ENCODE measurements around the gene HS6ST3.
"Not testable (repeated sequence)": the region's sequence is repeated elsewhere in the genome, so short reads cannot be mapped to it uniquely, and the experiment has no call there.

Gene HS6ST3

GRCh38 chr13:96749825-96750224, 659.9 kb downstream of the HS6ST3 start:
- DNase-seq: no peak

- no peak for DNase-seq
Observed at GRCh38 chr13:96751089-96751488, 661.2 kb downstream of the HS6ST3 start.

- no peak for DNase-seq
Observed at GRCh38 chr13:96762876-96763275, 673.0 kb downstream of the HS6ST3 start.

GRCh38 chr13:96766306-96766705, 676.4 kb downstream of the HS6ST3 start:
- DNase-seq: no peak

GRCh38 chr13:96768524-96768923, 678.6 kb downstream of the HS6ST3 start:
- no peak for DNase-seq

- DNase-seq: no peak
Observed at GRCh38 chr13:96769874-96770273, 680.0 kb downstream of the HS6ST3 start.

- DNase-seq: no peak
Observed at GRCh38 chr13:96771486-96772367, 681.8 kb downstream of the HS6ST3 start.

GRCh38 chr13:96772426-96772825, 682.5 kb downstream of the HS6ST3 start:
- DNase-seq: no peak

DNA sequence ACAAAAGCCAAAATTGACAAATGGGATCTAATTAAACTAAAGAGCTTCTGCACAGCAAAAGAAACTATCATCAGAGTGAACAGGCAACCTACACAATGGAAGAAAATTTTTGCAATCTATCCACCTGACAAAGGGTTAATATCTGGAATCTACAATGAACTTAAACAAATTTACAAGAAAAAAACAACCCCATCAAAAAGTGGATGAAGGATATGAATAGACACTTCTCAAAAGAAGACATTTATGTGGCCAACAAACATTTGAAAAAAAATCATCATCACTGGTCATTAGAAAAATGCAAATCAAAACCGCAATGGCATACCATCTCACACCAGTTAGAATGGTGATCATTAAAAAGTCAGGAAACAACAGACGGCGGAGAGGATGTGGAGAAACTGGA, 688.4 kb downstream of the HS6ST3 start:
- DNase-seq: not testable (repeated sequence)

DNA sequence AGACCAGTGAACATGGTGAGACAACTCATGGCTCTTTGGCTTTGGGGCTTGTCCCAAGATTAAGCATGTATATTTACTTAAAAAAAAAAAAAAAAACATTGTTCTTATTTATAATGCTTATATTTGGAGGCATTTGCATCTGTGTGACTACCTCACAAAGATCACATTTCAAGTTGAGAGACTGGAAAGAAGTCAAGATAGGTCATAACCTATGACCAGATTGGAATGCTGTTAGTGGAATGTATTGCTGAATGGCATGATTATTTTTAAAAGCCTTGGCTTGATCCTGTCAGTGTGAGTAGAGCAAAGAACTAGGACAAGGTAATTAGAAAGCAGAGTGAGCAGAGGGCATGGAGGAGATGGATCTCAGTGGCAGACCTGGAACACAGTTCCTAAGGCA, 689.8 kb downstream of the HS6ST3 start:
- no peak for DNase-seq

GRCh38 chr13:96780105-96780504, 690.2 kb downstream of the HS6ST3 start:
- no peak for DNase-seq

GRCh38 chr13:96781141-96781540, 691.2 kb downstream of the HS6ST3 start:
- DNase-seq: no peak

DNA sequence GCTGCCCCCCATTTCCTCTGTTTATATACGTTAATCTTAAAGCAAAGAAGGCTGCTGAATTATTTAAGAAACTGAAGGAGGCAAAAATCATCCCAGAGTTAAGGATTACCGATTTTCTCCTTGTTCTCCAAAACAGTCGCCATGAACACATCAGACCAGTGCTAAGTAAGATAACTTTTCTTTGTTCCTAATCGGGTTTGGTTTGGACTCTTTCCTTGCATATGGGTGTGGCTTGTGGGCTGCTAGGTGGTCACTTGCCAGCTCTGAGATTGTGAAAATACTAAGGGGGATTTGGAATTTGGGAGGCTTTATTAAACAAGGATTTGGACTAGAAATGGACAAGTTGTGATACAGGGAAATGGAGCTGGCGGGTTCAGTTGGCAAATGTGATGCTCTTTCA, 692.3 kb downstream of the HS6ST3 start:
- DNase-seq: no peak

DNA sequence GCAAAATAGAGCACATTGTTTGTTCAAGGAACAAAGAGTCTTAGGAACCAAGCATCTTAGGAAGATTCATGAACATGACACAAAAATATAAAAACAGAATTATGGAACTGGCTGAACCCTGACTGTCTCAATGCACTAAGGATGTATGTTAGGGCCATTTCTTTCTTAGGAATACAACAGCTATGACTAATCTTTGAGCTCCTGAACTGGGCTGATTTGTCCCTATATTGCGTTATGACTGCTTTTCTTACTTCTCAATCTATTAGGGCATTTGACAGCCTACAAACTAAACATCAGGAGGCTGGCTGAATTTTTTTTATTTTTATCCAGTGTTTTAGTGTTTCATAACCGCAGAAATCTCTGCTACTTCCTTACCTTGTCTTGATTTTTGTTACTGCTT, 693.1 kb downstream of the HS6ST3 start:
- no peak for DNase-seq

DNA sequence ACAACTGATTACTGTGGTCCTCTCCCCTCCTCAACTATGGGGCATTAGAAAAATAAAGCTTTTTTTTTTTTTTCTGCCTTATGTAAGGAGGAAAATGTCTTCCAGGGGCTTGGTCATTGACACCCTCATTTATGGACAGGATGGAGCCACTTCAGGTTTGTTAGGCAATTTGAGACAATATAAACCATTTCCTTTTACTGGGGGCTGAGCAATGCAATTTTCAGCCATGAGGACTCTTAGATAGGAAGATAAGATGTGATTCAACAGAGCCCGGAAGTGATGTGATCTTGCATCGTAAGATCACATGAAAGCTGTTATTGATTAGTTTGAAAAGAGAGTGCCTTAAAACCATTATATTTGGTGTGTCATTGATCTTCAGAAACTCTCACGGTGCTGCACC, 693.6 kb downstream of the HS6ST3 start:
- DNase-seq: no peak

GRCh38 chr13:96785986-96786385, 696.1 kb downstream of the HS6ST3 start:
- DNase-seq: no peak

DNA sequence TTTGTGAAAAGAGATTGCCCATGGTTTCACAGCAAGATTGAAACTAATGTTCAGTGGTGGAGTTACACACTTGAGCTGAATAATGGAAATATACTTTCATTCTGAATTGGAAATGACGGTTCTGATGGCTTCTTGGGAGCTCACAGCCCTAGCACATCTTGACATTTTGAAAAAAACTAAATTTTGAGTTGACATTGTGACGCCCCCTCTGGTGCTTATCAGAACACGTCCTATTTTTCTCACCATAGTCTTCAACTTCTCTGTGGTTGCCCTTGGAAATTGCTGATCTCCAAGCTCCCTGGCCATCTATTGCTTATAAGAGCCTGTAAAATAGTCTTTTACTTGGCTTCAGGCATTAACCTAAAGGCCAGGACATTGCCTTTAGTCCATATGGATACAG, 702.3 kb downstream of the HS6ST3 start:
- no peak for DNase-seq

GRCh38 chr13:96792736-96793403, 703.0 kb downstream of the HS6ST3 start:
- DNase-seq: no peak

GRCh38 chr13:96793404-96793755, 703.5 kb downstream of the HS6ST3 start:
- no peak for DNase-seq

GRCh38 chr13:96794669-96795068, 704.8 kb downstream of the HS6ST3 start:
- no peak for DNase-seq

- DNase-seq: no peak
Observed at GRCh38 chr13:96795670-96796069, 705.8 kb downstream of the HS6ST3 start.

GRCh38 chr13:96796091-96796633, 706.3 kb downstream of the HS6ST3 start:
- no peak for DNase-seq

GRCh38 chr13:96797136-96797535, 707.2 kb downstream of the HS6ST3 start:
- DNase-seq: no peak

DNA sequence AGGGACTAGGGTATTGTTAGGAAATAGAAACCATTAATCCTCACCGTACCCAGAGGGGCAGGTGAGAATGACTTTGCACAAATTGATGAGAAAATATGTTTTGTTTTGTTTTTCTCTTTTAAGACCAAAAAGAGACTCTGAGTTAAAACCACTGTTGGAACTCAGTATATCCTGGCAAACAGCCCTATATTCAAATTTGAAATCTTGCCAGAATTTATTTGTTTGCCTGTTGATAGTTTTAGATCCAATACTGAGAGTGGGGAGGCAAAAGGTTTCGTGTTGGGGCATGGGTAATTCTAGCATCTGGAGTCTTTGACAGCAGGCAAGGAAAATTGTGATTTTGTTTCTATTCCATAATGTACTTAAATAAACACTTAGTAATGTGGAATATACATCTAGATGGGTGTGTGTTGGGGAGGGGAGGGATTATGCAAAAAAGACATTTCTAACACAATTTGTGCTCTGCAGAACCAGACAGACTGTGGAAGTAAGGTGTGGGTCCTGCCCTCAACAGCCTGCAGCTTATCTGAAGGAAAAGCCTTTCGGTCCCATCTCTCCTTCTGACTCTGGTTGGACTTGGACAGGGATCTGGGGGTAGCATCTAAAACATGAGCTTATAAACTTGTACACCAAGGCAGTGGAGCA, 713.7 kb downstream of the HS6ST3 start:
- DNase-seq: no peak

Data from activated T-cell treated with anti-CD3 and anti-CD28 coated beads, Interleukin-2, amount 50 U/mL, for 1 hour (primary cell).